Measurements from ENCODE around the gene LYRM9.
A peak's percentile ranks its signal among the peaks of the same experiment; 100 is the strongest.
"Not testable (repeated sequence)": the region's sequence is repeated elsewhere in the genome, so short reads cannot be mapped to it uniquely, and the experiment has no call there.

The LYRM9 gene

GRCh38 chr17:27906226-27906580 is 13.0 kb upstream of the LYRM9 start:
- no peak for DNase-seq (ENCODE audit: low read depth in 2 of 2)

- no peak for DNase-seq (ENCODE audit: low read depth in 2 of 2)
Measured at GRCh38 chr17:27905447-27906225, 12.5 kb upstream of the LYRM9 start.

GRCh38 chr17:27904534-27905446 is 11.6 kb upstream of the LYRM9 start:
- DNase-seq (ENCODE audit: low read depth in 2 of 2), result no peak

- no peak for DNase-seq (ENCODE audit: low read depth in 2 of 2)
Measured at GRCh38 chr17:27904114-27904513, 10.9 kb upstream of the LYRM9 start.

- no peak for DNase-seq (ENCODE audit: low read depth in 2 of 2)
Measured at GRCh38 chr17:27899525-27899924, 6.4 kb upstream of the LYRM9 start.

- DNase-seq (ENCODE audit: low read depth in 2 of 2), result no peak
Measured at GRCh38 chr17:27898096-27898495, 4.9 kb upstream of the LYRM9 start.

- no peak for DNase-seq (ENCODE audit: low read depth in 2 of 2)
Measured at GRCh38 chr17:27896701-27897100, 3.5 kb upstream of the LYRM9 start.

- DNase-seq (ENCODE audit: low read depth in 2 of 2), result no peak
Measured at GRCh38 chr17:27895940-27896535, 2.9 kb upstream of the LYRM9 start.

GRCh38 chr17:27895123-27895895 is 2.1 kb upstream of the LYRM9 start:
- DNase-seq (ENCODE audit: low read depth in 2 of 2), result no peak

- DNase-seq (ENCODE audit: low read depth in 2 of 2), result no peak
Measured at GRCh38 chr17:27893841-27894503, 807 bp upstream of the LYRM9 start.

GRCh38 chr17:27892542-27892865 is 661 bp downstream of the LYRM9 start:
- no peak for DNase-seq (ENCODE audit: low read depth in 2 of 2)

GRCh38 chr17:27891841-27892240 is 1.3 kb downstream of the LYRM9 start:
- no peak for DNase-seq (ENCODE audit: low read depth in 2 of 2)

GRCh38 chr17:27889711-27890251 is 3.4 kb downstream of the LYRM9 start:
- no peak for DNase-seq (ENCODE audit: low read depth in 2 of 2)

- DNase-seq (ENCODE audit: low read depth in 2 of 2), result no peak
Measured at GRCh38 chr17:27888945-27889344, 4.2 kb downstream of the LYRM9 start.

GRCh38 chr17:27888067-27888466 is 5.1 kb downstream of the LYRM9 start:
- no peak for DNase-seq (ENCODE audit: low read depth in 2 of 2)

- not testable (repeated sequence) for DNase-seq (ENCODE audit: low read depth in 2 of 2)
Measured at GRCh38 chr17:27886348-27886906, 6.7 kb downstream of the LYRM9 start.

- no peak for DNase-seq (ENCODE audit: low read depth in 2 of 2)
Measured at GRCh38 chr17:27882162-27882840, 10.9 kb downstream of the LYRM9 start.

- DNase-seq (ENCODE audit: low read depth in 2 of 2), result peak; percentile 52 to 64
Measured at GRCh38 chr17:27879987-27880608, 13.1 kb downstream of the LYRM9 start.

GRCh38 chr17:27878776-27879562 is 14.2 kb downstream of the LYRM9 start:
- DNase-seq (ENCODE audit: low read depth in 2 of 2), result peak; percentile 18 to 38
